Measurements from ENCODE around the gene DNAJC6.

DNA sequence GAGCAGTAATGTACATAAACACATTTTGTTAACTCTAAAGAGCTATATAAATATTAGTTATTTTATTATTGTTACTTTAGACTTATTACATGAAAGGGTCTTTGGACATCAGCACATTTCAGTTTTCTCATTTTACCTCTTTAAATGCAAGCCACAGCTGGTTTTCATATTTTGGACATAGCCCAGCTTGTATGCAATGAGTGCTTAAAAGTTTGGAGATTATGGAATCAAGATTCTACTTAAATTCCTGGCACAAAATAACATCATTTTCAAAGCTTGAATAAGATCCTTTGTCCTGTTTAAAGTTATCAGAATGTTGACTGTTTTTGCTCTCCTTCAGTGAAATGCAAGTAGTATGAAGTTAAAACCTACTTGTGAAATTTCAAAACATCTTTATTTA lies 95.6 kb downstream of the DNAJC6 start:
- TF ChIP-seq CTCF (IDR thresholded peaks at IDR 0.05; ENCODE audit: poor library complexity) (no peak), EZH2phosphoT487 (IDR thresholded peaks at IDR 0.05; ENCODE audit: low read depth, severe bottlenecking, unreplicated experiment) (no peak)

Data from hepatocyte (in vitro differentiated cells).